Measurements from ENCODE around the gene TMEM186. TPM values are rescaled to one million over a fixed set of nuclear protein-coding genes. Genes with fewer than 3 reads are reported as not detected.

The TMEM186 gene
- total and polyA plus RNA-seq, 3 donors (not counting 1 experiment from before 2014, with no cell fraction given): 4.5 to 10.8 (median 9.8) TPM

Other genes starting within 250 kb of the TMEM186 start
- gene TMEM114, start 207.1 kb downstream of the TMEM186 start, total RNA-seq: not detected
- gene TMEM114, start 207.1 kb downstream of the TMEM186 start, polyA plus RNA-seq: not detected
- 10 to 100 TPM; 35.2 to 40.9 TPM for gene METTL22, start 175.9 kb downstream of the TMEM186 start, total RNA-seq
- 21.2 TPM for gene METTL22, start 175.9 kb downstream of the TMEM186 start, polyA plus RNA-seq
- gene ABAT, start 123.0 kb downstream of the TMEM186 start, total RNA-seq: 10 to 100 TPM; 13.6 to 20.5 TPM
- gene ABAT, start 123.0 kb downstream of the TMEM186 start, polyA plus RNA-seq: 7.4 TPM
- 10 to 100 TPM; 36.2 to 67.8 TPM for gene PMM2, start 200 bp upstream of the TMEM186 start, total RNA-seq
- 34.2 TPM for gene PMM2, start 200 bp upstream of the TMEM186 start, polyA plus RNA-seq
- 10 to 100 TPM; 50.2 to 51.7 TPM for gene CARHSP1, start 71.4 kb upstream of the TMEM186 start, total RNA-seq
- gene CARHSP1, start 71.4 kb upstream of the TMEM186 start, polyA plus RNA-seq: 64.3 TPM
- not detected for gene LITAFD, start 84.7 kb upstream of the TMEM186 start, total RNA-seq
- not detected for gene LITAFD, start 84.7 kb upstream of the TMEM186 start, polyA plus RNA-seq
- gene USP7, start 166.3 kb upstream of the TMEM186 start, total RNA-seq: 100 to 1,000 TPM in 1 of 2 donors, 10 to 100 TPM in 1; 52.7 to 113 TPM
- 14.8 TPM for gene USP7, start 166.3 kb upstream of the TMEM186 start, polyA plus RNA-seq